Measurements from ENCODE around the gene ZNF76.
"Not testable (repeated sequence)": the region's sequence is repeated elsewhere in the genome, so short reads cannot be mapped to it uniquely, and the experiment has no call there.

The ZNF76 gene

DNA sequence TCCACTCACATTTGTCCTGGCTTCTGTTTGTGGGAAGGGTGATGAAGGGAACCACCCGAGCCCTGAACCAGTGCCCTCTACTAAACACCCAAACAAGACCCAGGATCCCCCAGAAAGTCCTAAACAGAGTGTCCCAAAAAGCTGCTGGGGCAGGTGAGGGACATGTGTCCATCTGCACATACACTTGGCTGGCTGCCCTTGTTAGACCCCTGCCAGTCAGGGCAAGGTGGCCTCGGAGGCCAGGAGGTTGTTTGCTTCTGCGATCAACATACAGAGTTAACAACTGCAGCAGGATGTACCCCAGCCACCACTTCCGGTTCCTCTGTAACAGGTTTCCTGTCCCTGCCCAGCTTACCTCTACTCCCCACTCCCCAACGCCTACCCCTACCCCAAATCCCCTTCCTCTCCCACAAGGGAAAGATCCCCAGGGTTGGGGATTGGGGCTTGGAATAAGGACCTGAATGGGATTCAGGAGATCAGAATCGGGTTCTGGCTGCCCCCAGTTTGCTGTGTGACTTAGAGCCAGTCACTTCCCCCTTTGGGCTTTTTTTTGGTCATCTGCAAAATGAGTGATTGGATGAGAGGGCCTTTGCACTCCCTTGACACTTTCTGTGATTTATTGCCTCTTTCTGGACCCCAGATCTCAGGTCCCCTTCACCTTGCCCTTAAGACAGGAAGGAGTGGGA lies 52.0 kb downstream of the ZNF76 start:
- Mint-ChIP-seq H3K4me3 (peak overlapping the region; percentile 61), H3K27me3 (no peaks in the 10 kb centered on the region), H3K27ac (peak overlapping the region; percentile 96), H3K4me1 (ENCODE audit: low read depth) (peaks cover 88% of the 10 kb centered on the region), H3K36me3 (ENCODE audit: low read depth) (peaks cover 89% of the 10 kb centered on the region), H3K9me3 (no peaks in the 10 kb centered on the region)
- DNase-seq, result peak; percentile 70

DNA sequence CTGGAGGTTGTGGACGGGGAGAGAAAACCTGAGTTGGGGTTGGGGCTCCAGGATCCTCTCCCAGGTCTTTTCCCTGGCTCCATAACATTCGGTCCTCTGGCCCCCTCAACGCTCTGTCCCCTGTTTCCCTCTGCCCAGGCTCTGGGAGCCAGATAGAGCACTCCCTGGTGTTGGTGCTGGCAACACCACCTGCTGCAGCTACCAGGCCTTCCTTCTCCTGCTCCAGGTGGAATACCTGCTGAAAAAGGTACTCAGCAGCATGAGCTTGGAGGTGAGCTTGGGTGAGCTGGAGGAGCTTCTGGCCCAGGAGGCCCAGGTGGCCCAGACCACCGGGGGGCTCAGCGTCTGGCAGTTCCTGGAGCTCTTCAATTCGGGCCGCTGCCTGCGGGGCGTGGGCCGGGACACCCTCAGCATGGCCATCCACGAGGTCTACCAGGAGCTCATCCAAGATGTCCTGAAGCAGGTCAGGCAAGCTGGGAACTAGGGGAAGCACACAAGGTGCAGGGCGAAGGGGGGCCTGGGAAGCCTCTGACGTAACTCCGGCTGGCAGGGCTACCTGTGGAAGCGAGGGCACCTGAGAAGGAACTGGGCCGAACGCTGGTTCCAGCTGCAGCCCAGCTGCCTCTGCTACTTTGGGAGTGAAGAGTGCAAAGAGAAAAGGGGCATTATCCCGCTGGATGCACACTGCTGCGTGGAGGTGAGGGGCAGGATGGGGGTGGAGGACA lies 52.7 kb downstream of the ZNF76 start:
- H3K4me1 Mint-ChIP-seq (ENCODE audit: low read depth), result peaks cover 84% of the 10 kb centered on the region
- no peaks in the 10 kb centered on the region for H3K9me3 Mint-ChIP-seq
- H3K27ac Mint-ChIP-seq, result peak overlapping the region; percentile 96
- H3K4me3 Mint-ChIP-seq, result peak overlapping the region; percentile 61
- DNase-seq, result no peak
- peaks cover 89% of the 10 kb centered on the region for H3K36me3 Mint-ChIP-seq (ENCODE audit: low read depth)
- no peaks in the 10 kb centered on the region for H3K27me3 Mint-ChIP-seq

DNA sequence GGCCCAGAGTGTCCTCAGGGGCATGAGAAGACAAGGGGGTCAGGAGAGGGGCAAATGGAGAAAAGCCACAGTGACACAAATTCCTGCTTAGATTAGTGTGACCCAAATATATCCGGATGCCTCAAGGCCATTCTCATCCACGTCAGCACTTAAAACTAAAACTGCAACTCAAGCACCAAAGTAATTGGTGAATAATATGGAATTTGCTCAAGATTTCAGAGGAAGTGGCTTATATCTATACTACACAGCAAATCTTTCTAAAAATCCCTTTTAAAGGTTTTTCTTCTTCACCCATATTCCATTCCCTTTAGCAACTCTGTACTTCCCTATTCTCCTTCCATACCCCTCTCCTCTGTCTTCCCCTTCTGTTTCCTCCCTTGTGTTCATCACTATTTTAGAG lies 53.3 kb downstream of the ZNF76 start:
- DNase-seq, result no peak
- Mint-ChIP-seq H3K4me3 (peak overlapping the region; percentile 61), H3K36me3 (ENCODE audit: low read depth) (peaks cover 89% of the 10 kb centered on the region), H3K27me3 (no peaks in the 10 kb centered on the region), H3K9me3 (no peaks in the 10 kb centered on the region), H3K4me1 (ENCODE audit: low read depth) (peaks cover 78% of the 10 kb centered on the region), H3K27ac (peak overlapping the region; percentile 96)

DNA sequence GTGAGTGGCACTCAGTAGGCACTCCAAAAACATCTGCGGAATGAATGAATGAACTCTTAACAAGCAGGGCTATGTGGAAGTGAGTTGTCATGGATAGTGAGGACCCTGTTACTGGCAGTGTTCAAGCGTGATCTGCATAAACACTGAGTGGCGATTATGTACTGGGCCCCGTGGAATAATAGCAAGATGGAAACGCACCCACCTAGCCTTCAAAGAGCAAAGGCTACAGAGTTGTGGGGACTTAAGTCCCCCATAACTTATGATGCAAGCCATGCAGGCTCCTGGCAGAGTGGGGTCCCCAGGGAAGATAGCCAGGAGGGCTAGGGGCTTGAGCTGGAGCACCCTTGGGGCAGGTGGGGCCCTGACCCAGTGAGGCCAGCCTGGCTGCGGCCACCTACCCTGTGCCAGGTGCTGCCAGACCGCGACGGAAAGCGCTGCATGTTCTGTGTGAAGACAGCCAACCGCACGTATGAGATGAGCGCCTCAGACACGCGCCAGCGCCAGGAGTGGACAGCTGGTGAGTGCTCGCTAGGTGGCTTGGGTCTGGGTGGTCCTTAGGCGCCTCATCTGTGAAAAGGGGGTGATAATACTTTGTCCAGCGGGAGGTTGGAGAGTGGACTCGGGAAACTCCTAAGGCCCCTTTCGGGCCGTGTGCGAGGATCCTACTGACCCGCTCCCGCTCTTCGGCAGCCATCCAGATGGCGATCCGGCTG lies 58.1 kb downstream of the ZNF76 start:
- peaks cover 91% of the 10 kb centered on the region for H3K36me3 Mint-ChIP-seq (ENCODE audit: low read depth)

DNA sequence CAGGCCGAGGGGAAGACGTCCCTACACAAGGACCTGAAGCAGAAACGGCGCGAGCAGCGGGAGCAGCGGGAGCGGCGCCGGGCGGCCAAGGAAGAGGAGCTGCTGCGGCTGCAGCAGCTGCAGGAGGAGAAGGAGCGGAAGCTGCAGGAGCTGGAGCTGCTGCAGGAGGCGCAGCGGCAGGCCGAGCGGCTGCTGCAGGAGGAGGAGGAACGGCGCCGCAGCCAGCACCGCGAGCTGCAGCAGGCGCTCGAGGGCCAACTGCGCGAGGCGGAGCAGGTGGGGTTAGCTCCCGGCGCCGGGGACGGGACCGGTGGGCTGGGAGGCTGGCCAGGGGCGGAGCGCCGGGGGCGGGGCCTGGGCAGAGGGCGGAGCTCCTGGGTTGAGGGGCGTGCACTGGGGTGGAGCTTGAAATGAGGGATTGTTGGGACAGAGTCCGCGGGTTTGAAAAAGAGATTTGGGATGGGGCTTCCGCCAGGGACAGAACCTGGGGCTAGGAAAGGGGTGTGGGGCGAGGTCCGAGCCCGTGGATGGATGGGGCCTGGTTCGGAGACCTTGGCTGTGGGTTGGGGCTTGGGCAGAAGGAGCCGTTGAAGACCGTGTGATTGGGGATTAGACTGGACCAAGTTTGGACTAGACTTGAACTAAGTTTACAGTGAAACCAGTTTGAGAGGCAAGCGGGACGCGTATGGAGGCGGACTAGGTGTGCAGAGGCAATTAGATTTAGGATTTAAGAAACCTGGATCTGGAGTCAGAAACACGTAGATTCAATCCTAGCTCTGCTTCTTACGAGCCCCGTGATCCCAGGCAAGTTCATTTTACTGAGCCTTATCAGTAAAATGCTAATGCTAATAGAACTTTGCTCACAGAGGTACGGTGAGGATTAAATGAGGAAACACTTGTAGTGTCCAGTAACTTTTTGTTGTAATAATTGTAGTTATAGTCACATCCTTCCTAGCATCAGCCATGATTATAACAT lies 58.9 kb downstream of the ZNF76 start:
- peaks cover 35% of the 10 kb centered on the region for H3K4me1 Mint-ChIP-seq (ENCODE audit: low read depth)
- no peak overlapping the region for H3K4me3 Mint-ChIP-seq
- no peaks in the 10 kb centered on the region for H3K9me3 Mint-ChIP-seq
- H3K27ac Mint-ChIP-seq, result peak overlapping the region; percentile 57
- no peaks in the 10 kb centered on the region for H3K27me3 Mint-ChIP-seq
- no peak for DNase-seq
- peaks cover 93% of the 10 kb centered on the region for H3K36me3 Mint-ChIP-seq (ENCODE audit: low read depth)

More for the DNA sequence above, 58.1 kb downstream of the ZNF76 start:
- DNase-seq, result no peak
- Mint-ChIP-seq H3K4me3 (no peak overlapping the region), H3K27ac (peak overlapping the region; percentile 37), H3K27me3 (no peaks in the 10 kb centered on the region), H3K9me3 (no peaks in the 10 kb centered on the region), H3K4me1 (ENCODE audit: low read depth) (peaks cover 41% of the 10 kb centered on the region)

DNA sequence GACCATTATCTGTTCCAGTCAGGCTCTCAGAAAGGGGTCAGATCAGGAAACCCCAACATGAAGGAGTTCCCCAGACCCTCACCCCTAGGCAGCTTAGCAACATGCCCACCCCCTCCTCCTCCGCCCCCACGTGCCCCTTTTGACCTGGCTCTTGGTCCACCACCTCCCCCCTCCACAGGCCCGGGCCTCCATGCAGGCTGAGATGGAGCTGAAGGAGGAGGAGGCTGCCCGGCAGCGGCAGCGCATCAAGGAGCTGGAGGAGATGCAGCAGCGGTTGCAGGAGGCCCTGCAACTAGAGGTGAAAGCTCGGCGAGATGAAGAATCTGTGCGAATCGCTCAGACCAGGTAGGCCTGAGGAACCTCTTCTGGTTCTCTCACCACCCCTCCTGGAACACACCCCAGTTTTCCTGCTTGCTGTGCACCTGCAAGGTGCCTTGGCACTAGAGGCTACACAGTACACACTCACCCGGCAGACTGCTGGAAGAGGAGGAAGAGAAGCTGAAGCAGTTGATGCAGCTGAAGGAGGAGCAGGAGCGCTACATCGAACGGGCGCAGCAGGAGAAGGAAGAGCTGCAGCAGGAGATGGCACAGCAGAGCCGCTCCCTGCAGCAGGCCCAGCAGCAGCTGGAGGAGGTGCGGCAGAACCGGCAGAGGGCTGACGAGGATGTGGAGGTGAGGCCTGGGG lies 60.0 kb downstream of the ZNF76 start:
- Mint-ChIP-seq H3K4me1 (ENCODE audit: low read depth) (peaks cover 25% of the 10 kb centered on the region), H3K4me3 (no peak overlapping the region), H3K36me3 (ENCODE audit: low read depth) (peaks cover 85% of the 10 kb centered on the region), H3K27ac (peak overlapping the region; percentile 53), H3K27me3 (no peaks in the 10 kb centered on the region), H3K9me3 (no peaks in the 10 kb centered on the region)
- DNase-seq, result no peak

DNA sequence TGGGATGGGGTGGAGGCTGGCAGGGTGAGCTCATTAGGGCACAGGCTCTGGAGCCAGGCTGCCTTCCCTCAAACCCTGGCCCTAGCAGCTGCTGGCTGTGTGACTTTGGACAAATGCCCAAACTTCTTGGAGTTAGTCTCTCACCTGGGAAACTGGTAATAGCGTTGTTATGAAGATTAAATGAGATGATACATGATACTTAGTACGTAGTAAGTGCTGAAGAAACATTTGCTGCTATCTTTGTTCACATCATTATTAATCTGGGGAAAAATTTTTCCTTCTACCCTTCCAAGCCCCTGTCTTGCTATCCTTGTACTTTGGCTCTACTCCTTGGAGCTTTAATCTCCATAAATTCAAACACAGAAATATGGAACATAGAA lies 60.5 kb downstream of the ZNF76 start:
- no peak overlapping the region for H3K4me3 Mint-ChIP-seq
- peak overlapping the region; percentile 53 for H3K27ac Mint-ChIP-seq
- no peaks in the 10 kb centered on the region for H3K27me3 Mint-ChIP-seq
- no peaks in the 10 kb centered on the region for H3K9me3 Mint-ChIP-seq
- H3K36me3 Mint-ChIP-seq (ENCODE audit: low read depth), result peaks cover 85% of the 10 kb centered on the region
- DNase-seq, result no peak
- H3K4me1 Mint-ChIP-seq (ENCODE audit: low read depth), result peaks cover 19% of the 10 kb centered on the region

DNA sequence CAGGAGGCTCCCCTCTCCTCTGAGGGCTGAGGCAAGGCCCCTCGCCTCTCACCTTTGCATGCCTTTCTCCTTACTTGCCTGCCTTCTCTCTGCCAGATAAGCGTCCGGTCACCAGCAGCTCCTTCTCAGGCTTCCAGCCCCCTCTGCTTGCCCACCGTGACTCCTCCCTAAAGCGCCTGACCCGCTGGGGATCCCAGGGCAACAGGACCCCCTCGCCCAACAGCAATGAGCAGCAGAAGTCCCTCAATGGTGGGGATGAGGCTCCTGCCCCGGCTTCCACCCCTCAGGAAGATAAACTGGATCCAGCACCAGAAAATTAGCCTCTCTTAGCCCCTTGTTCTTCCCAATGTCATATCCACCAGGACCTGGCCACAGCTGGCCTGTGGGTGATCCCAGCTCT lies 61.6 kb downstream of the ZNF76 start:
- Mint-ChIP-seq H3K4me3 (no peak overlapping the region), H3K4me1 (ENCODE audit: low read depth) (peaks cover 14% of the 10 kb centered on the region), H3K27me3 (no peaks in the 10 kb centered on the region), H3K9me3 (no peaks in the 10 kb centered on the region), H3K36me3 (ENCODE audit: low read depth) (peaks cover 83% of the 10 kb centered on the region), H3K27ac (peak overlapping the region; percentile 82)
- DNase-seq, result no peak

DNA sequence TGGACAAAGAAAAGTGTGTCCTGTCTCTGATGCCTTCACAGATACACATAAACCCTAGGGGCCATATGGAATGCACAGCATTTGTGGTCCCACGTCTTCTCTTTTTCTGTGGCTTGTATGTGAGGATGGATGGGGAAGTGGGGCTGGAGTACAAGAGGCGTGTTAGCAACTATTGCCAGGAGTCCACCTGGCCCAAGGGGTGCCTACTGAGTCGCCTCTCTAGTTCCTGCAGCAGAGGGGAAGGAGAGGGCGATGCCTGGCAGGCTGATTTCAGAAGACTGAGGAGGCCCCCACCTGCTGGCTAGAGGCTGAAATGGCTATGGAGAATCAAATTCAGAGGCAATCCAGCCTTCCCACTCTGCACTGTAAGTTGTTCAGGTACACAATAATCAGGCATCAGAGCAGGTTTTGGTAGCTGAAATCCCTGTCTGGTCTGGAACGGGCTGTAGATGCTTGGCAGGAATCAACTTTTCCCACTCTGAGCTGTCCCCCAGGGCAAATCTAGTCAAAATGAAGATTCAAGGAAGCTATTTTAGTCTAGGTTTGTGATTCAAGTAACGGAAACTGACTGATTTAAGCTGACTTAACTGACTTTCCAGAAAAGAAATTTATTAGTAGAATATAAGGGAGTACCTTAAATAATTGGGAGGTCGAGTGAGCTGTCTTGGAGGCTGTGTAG lies 68.0 kb downstream of the ZNF76 start:
- DNase-seq, result peak; percentile 81
- Mint-ChIP-seq H3K4me1 (ENCODE audit: low read depth) (peaks cover 19% of the 10 kb centered on the region), H3K36me3 (ENCODE audit: low read depth) (peaks cover 30% of the 10 kb centered on the region), H3K9me3 (no peaks in the 10 kb centered on the region), H3K4me3 (no peak overlapping the region), H3K27me3 (no peaks in the 10 kb centered on the region), H3K27ac (peak overlapping the region; percentile 90)

DNA sequence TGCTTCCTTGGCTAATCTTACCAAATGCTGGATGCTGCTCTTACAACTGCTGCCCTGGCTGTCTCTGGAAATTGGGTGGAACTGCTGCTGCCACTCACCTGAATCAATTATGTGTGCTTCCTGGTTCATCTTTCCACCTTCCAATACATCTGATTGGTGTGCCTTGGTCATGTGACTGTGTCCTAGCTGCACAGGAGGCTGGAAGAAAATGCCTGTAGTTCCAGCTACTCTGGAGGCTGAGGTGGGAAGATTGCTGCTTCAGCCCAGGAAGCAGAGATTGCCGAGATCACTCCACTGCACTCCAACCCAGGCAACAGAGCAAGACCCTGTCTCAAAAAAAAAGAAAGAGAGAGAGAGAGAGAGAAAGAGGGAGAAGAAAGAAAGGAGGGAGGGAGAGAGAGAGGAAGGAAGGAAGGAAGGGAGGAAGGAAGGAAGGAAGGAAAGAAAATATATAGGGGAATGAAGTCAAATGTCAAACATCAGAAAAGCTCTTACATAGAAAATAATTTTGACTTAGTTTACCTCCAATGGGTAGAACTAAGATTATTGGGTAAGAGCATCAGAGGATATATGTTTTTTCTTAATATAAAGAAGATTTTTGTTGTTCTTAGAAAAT lies 68.7 kb downstream of the ZNF76 start:
- Mint-ChIP-seq H3K27ac (peak overlapping the region; percentile 70), H3K9me3 (no peaks in the 10 kb centered on the region), H3K4me3 (no peak overlapping the region), H3K27me3 (no peaks in the 10 kb centered on the region), H3K4me1 (ENCODE audit: low read depth) (peaks cover 25% of the 10 kb centered on the region), H3K36me3 (ENCODE audit: low read depth) (peaks cover 23% of the 10 kb centered on the region)
- no peak for DNase-seq

DNA sequence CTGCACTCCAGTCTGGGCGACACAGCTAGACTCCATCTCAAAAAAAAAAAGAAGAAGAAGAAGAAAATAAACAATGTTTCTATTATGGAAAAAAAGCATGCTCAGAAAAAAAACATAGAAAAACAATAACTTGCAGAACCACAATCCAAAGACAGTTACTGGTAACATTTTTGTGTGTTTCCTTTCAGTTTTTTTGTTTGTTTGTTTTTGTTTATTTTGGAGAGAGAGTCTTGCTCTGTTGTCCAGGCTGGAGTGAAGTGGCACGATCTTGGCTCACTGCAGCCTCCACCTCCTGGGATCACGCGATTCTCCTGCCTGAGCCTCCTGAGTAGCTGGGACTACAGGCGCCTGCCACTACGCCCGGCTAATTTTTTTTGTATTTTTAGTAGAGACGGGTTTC lies 69.4 kb downstream of the ZNF76 start:
- H3K36me3 Mint-ChIP-seq (ENCODE audit: low read depth), result peaks cover 18% of the 10 kb centered on the region
- DNase-seq, H3K27ac Mint-ChIP-seq, H3K27me3 Mint-ChIP-seq, H3K9me3 Mint-ChIP-seq, H3K4me3 Mint-ChIP-seq: not testable (repeated sequence)
- peaks cover 25% of the 10 kb centered on the region for H3K4me1 Mint-ChIP-seq (ENCODE audit: low read depth)

DNA sequence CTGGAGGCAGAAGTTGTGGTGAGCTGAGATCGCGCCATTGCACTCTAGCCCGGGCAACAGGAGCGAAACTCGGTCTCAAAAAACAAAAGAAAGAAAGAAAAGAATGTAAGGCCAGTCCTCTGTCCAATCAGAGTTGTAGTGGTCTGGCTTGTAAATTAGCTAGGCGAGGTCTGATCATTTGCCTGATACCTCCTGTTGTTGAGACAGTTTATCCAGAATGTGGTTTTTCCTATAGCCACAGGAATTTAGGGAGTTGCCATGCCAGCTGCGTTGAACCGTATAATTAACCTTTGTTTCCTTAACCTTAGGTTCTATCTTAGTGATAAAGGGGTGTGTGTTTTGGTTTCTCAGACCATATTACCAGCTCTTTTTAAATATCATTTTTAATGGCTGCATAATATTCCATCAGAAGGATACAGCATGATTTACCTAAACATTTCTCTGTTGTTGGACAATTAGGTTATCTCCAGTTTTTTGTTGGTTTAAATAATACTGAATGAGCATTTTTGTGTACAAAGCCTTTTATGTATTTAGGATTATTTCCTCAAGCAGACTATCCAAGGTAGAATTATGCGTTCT lies 71.1 kb downstream of the ZNF76 start:
- Mint-ChIP-seq H3K4me3 (no peak overlapping the region), H3K9me3 (no peaks in the 10 kb centered on the region), H3K27ac (no peak overlapping the region), H3K4me1 (ENCODE audit: low read depth) (peaks cover 25% of the 10 kb centered on the region), H3K36me3 (ENCODE audit: low read depth) (peaks cover 8% of the 10 kb centered on the region), H3K27me3 (no peaks in the 10 kb centered on the region)
- no peak for DNase-seq

All from activated T-cell treated with anti-CD3 and anti-CD28 coated beads, Interleukin-2, amount 50 U/mL, for 24 hours (primary cell).